Endometrium (tissue), 2 donors: ENCODE measurements around the gene TMEM266.

ENCODE experiments used
- FAIRE-seq: peaks from 2 replicates; lab custom pipeline; 2012; peaks lifted over from hg19 to GRCh38; lab: Jason Lieb, UNC
- donor health status: control.
- donor health status: control.

Gene TMEM266

GRCh38 chr15:76162036-76162398 lies 102.2 kb downstream of the TMEM266 start:
- FAIRE-seq: no peak

GRCh38 chr15:76162784-76163456 lies 103.1 kb downstream of the TMEM266 start:
- FAIRE-seq: no peak

GRCh38 chr15:76163457-76164295 lies 103.9 kb downstream of the TMEM266 start:
- FAIRE-seq: no peak

- no peak for FAIRE-seq
These were observed 104.8 kb downstream of the TMEM266 start for GRCh38 chr15:76164602-76165001.

GRCh38 chr15:76165951-76166350 lies 106.2 kb downstream of the TMEM266 start:
- no peak for FAIRE-seq

GRCh38 chr15:76168237-76168984 lies 108.6 kb downstream of the TMEM266 start:
- FAIRE-seq: no peak

- no peak for FAIRE-seq
These were observed 109.2 kb downstream of the TMEM266 start for GRCh38 chr15:76169018-76169417.

GRCh38 chr15:76169911-76170800 lies 110.4 kb downstream of the TMEM266 start:
- no peak for FAIRE-seq

- no peak for FAIRE-seq
These were observed 113.0 kb downstream of the TMEM266 start for GRCh38 chr15:76172782-76173181.

GRCh38 chr15:76173317-76173834 lies 113.6 kb downstream of the TMEM266 start:
- FAIRE-seq: no peak

- no peak for FAIRE-seq
These were observed 114.9 kb downstream of the TMEM266 start for GRCh38 chr15:76174654-76175053.

- FAIRE-seq: no peak
These were observed 115.7 kb downstream of the TMEM266 start for GRCh38 chr15:76175442-76175841.

GRCh38 chr15:76176059-76176458 lies 116.3 kb downstream of the TMEM266 start:
- FAIRE-seq: no peak

- FAIRE-seq: no peak
These were observed 116.8 kb downstream of the TMEM266 start for GRCh38 chr15:76176487-76177085.

GRCh38 chr15:76177491-76178040 lies 117.8 kb downstream of the TMEM266 start:
- no peak for FAIRE-seq

GRCh38 chr15:76178296-76179000 lies 118.7 kb downstream of the TMEM266 start:
- FAIRE-seq: no peak

GRCh38 chr15:76179023-76179422 lies 119.2 kb downstream of the TMEM266 start:
- FAIRE-seq: no peak

GRCh38 chr15:76180321-76180720 lies 120.5 kb downstream of the TMEM266 start:
- FAIRE-seq: no peak

GRCh38 chr15:76181705-76182107 lies 121.9 kb downstream of the TMEM266 start:
- FAIRE-seq: no peak
